PC-3 (cell line): ENCODE measurements around the gene KDM2B. TPM values are rescaled to one million over a fixed set of nuclear protein-coding genes. Genes with fewer than 3 reads are reported as not detected.

Experiments
- ATAC-seq: fragments of 200-7000 bp; cut with Tn5 transposase; 2 replicates; pipeline ENCODE4 v1.9.1; 2020; ENCODE audit warnings: mild to moderate bottlenecking, moderate library complexity
- BruUV-seq: library from RNA; stranded (reverse); fragments of 400-500 nt; replicated peaks from 2 replicates; lab custom pipeline; 2021; lab: Mats Ljungman, UMichigan
- CTCF ChIA-PET: fragments of 300-600 bp; sonication (Branson Sonifier 250); formaldehyde crosslinking; loops from one replicate; lab custom pipeline; 2022; ENCODE audit warnings: antibody characterized with exemption; lab: Charles Lee
- POLR2A ChIA-PET: fragments of 300-600 bp; sonication (Branson Sonifier 250); formaldehyde crosslinking; loops from one replicate; lab custom pipeline; 2022; ENCODE audit warnings: antibody characterized with exemption; ENCODE audit not compliant: unreplicated experiment; lab: Charles Lee
- DNase-seq: peaks from one replicate; pipeline ENCODE4 v3.0.0-alpha.2; 2015
- H2AFZ ChIP-seq: fragments of 300-600 bp; sonication (generic); 2 replicates; pipeline ENCODE4 v1.6.0; 2016; ENCODE audit warnings: antibody characterized with exemption, low read length
- H3F3A ChIP-seq: fragments of 300-600 bp; sonication (generic); one replicate; pipeline ENCODE4 v1.6.0; 2017; ENCODE audit warnings: antibody characterized with exemption, low read length, control low read depth, mild to moderate bottlenecking; ENCODE audit not compliant: unreplicated experiment
- H3K27ac ChIP-seq: fragments of 300-600 bp; sonication (generic); 2 replicates; pipeline ENCODE4 v1.5.1; 2016; ENCODE audit warnings: mild to moderate bottlenecking, low read length
- H3K27me3 ChIP-seq: fragments of 300-600 bp; sonication (generic); 2 replicates; pipeline ENCODE4 v1.6.1; 2016; ENCODE audit warnings: low read length, mixed read lengths
- H3K36me3 ChIP-seq: fragments of 300-600 bp; sonication (generic); 2 replicates; pipeline ENCODE4 v1.6.1; 2016; ENCODE audit warnings: low read depth, mixed run types, low read length, mixed read lengths
- H3K4me1 ChIP-seq: fragments of 300-600 bp; sonication (generic); 2 replicates; pipeline ENCODE4 v1.5.1; 2016; ENCODE audit warnings: low read length; ENCODE audit not compliant: insufficient read depth
- H3K4me2 ChIP-seq: fragments of 300-600 bp; sonication (generic); 2 replicates; pipeline ENCODE4 v1.6.0; 2016; ENCODE audit warnings: low read length
- H3K4me3 ChIP-seq: fragments of 300-600 bp; sonication (generic); 2 replicates; pipeline ENCODE4 v1.5.1; 2016; ENCODE audit warnings: mild to moderate bottlenecking, low read length, mixed read lengths
- H3K79me2 ChIP-seq: fragments of 300-600 bp; sonication (generic); 2 replicates; pipeline ENCODE4 v1.6.1; 2017; ENCODE audit warnings: low read length, mixed read lengths
- H3K9ac ChIP-seq: fragments of 300-600 bp; sonication (generic); 2 replicates; pipeline ENCODE4 v1.6.0; 2016; ENCODE audit warnings: mild to moderate bottlenecking, low read length
- H3K9me2 ChIP-seq: fragments of 300-600 bp; sonication (generic); replicated peaks from 2 replicates; pipeline ENCODE4 v1.6.1; 2016; ENCODE audit warnings: mixed run types, low read length, mixed read lengths
- H3K9me3 ChIP-seq: fragments of 300-600 bp; sonication (generic); 2 replicates; pipeline ENCODE4 v1.6.1; 2016; ENCODE audit warnings: low read length, mixed read lengths
- H4K20me1 ChIP-seq: fragments of 300-600 bp; sonication (generic); 2 replicates; pipeline ENCODE4 v1.6.1; 2016; ENCODE audit warnings: low read length, mixed read lengths
- CTCF ChIP-seq: fragments of 300-600 bp; sonication (generic); conservative IDR thresholded peaks from 2 replicates; pipeline ENCODE4 v1.5.1; 2017; ENCODE audit warnings: antibody characterized with exemption, low read depth, mild to moderate bottlenecking, low read length
- EZH2 ChIP-seq: fragments of 300-600 bp; sonication (generic); IDR thresholded peaks from one replicate; pipeline ENCODE4 v1.6.1; 2017; ENCODE audit warnings: antibody characterized with exemption, mild to moderate bottlenecking, low read length; ENCODE audit not compliant: unreplicated experiment
- EZH2phosphoT487 ChIP-seq: fragments of 300-600 bp; sonication (generic); IDR thresholded peaks from 2 replicates; pipeline ENCODE4 v1.6.1; 2018; ENCODE audit warnings: mild to moderate bottlenecking, antibody characterized with exemption, low read length, borderline replicate concordance
- intact Hi-C: fragments of 100-400 bp; cut with micrococcal nuclease; formaldehyde crosslinking; loops from 2 replicates; pipeline ENCODE4 v1.9.0; 2023
- total RNA-seq: library from RNA; depleted of rRNA; stranded (reverse); fragments of >200 nt; gene quantifications from 2 replicates; pipeline ENCODE4 v1.2.3, GENCODE V29; 2014

KDM2B gene
- total RNA-seq, 1 experiment from 2014 or later, result 52.5 TPM

DNA sequence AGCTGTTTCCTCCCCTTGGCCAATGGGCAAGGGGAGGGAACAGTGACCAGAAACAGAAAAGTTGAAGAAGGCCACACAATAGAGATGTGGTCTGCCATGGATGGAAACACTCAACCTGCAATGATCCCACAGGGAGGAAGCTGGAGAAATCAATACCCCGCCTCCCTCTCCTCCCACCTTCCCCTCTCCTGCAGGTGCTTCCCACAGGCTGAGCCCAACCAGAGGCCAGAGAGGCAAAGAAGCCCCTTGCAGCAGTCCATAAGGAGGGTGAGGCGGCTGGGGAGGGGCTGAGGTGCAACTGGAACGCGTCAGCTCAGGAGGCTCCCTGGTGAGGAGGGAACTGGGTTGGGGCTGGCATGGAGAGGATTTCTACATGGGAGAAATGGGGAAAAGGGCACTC, 96.9 kb downstream of the KDM2B start:
- intact Hi-C loops, result no loop called here
- H3K9ac ChIP-seq, result no peak overlapping the region
- H3K9me3 ChIP-seq, result no peaks in the 10 kb centered on the region
- no peak overlapping the region for H2AFZ ChIP-seq
- no peaks in the 10 kb centered on the region for H3K4me1 ChIP-seq
- no peak overlapping the region for H3K4me2 ChIP-seq
- no peaks in the 10 kb centered on the region for H4K20me1 ChIP-seq
- H3K27ac ChIP-seq, result no peak overlapping the region
- H3K36me3 ChIP-seq, result no peaks in the 10 kb centered on the region
- DNase-seq (no peak), ATAC-seq (no peak)
- POLR2A ChIA-PET, result no interaction called here
- H3K27me3 ChIP-seq, result no peaks in the 10 kb centered on the region
- CTCF ChIA-PET, result no interaction called here
- BruUV-seq, result no TSS peak
- no peak overlapping the region for H3K4me3 ChIP-seq
- no peaks in the 10 kb centered on the region for H3K9me2 ChIP-seq
- H3F3A ChIP-seq, result no peaks in the 10 kb centered on the region
- no peak for TF ChIP-seq EZH2phosphoT487
- no peak for TF ChIP-seq EZH2
- TF ChIP-seq CTCF, result no peak
- H3K79me2 ChIP-seq, result no peaks in the 10 kb centered on the region

GRCh38 chr12:121476477-121476876, 104.3 kb downstream of the KDM2B start:
- Histone ChIP-seq H3K9me2 (no peaks in the 10 kb centered on the region), H3K4me2 (no peak overlapping the region), H2AFZ (no peak overlapping the region), H3K4me1 (no peaks in the 10 kb centered on the region), H3K27me3 (no peaks in the 10 kb centered on the region), H3K4me3 (no peak overlapping the region), H3F3A (no peaks in the 10 kb centered on the region), H3K9me3 (no peaks in the 10 kb centered on the region), H3K27ac (no peak overlapping the region), H3K79me2 (no peaks in the 10 kb centered on the region), H3K9ac (no peak overlapping the region), H3K36me3 (no peaks in the 10 kb centered on the region), H4K20me1 (no peaks in the 10 kb centered on the region)
- TF ChIP-seq EZH2 (no peak), EZH2phosphoT487 (no peak), CTCF (no peak)
- BruUV-seq, result no TSS peak
- intact Hi-C loops, result no loop called here
- POLR2A ChIA-PET, result no interaction called here
- DNase-seq (no peak), ATAC-seq (no peak)
- CTCF ChIA-PET, result interaction anchor here (0.6 to 0.7 kb wide), 2 partner anchors 315 to 380 kb away, joined by 3 to 7 read pairs; no protein-coding TSS in a partner anchor

DNA sequence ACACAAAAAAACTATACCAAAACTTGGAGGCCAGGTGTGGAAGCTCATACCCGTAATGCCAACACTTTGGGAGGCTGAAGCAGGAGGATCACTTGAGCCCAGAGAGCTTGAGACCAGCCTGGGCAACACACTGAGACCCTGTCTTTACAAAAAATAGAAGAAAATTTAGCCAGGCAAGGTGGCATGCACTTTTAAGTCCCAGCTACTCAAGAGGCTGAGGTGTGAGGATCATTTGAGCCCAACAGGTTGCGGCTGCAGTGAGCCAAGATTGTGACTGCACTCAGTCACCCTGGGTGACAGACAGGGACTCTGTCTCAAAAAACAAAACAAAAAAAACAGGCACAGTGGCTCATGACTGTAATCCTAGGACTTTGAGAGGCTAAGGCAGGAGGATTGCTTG, 105.5 kb downstream of the KDM2B start:
- BruUV-seq, result no TSS peak
- no peaks in the 10 kb centered on the region for H3K9me2 ChIP-seq
- no peaks in the 10 kb centered on the region for H3K79me2 ChIP-seq
- H3K27me3 ChIP-seq, result no peaks in the 10 kb centered on the region
- POLR2A ChIA-PET, result no interaction called here
- H3K4me1 ChIP-seq, result no peaks in the 10 kb centered on the region
- ATAC-seq (no peak), DNase-seq (no peak)
- intact Hi-C loops, result no loop called here
- H3K9ac ChIP-seq, result no peak overlapping the region
- no peak overlapping the region for H3K27ac ChIP-seq
- no peaks in the 10 kb centered on the region for H3K9me3 ChIP-seq
- TF ChIP-seq CTCF (no peak), EZH2phosphoT487 (no peak), EZH2 (no peak)
- no peaks in the 10 kb centered on the region for H3F3A ChIP-seq
- H3K4me3 ChIP-seq, result no peak overlapping the region
- CTCF ChIA-PET, result no interaction called here
- H3K4me2 ChIP-seq, result no peak overlapping the region
- H4K20me1 ChIP-seq, result no peaks in the 10 kb centered on the region
- no peaks in the 10 kb centered on the region for H3K36me3 ChIP-seq
- H2AFZ ChIP-seq, result no peak overlapping the region
